Measurements from ENCODE around the gene CSTF1.

The CSTF1 gene

DNA sequence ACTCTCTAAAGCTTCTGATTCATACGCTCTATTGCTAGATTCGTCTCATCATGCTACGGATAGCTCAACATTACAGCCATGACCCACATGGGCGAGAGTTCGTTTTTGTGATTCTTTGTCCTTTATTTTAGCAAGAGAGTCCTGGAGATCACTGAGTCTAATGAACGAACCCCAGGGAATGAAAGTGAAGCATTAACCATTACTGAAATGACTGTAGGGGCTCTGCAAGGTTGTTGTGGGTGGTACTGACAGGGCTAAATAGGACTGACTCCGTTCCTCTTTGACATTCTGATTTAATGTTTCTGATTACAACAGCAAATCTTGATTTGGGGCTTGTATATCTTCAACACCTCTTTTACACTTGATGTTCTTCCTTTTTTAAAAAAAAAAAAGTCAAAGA is 62.3 kb downstream of the CSTF1 start:
- no peak for DNase-seq (ENCODE audit: low read depth, low spot score)
